HG03060 (cell line): ENCODE measurements around the gene FLOT2.
"Not testable (repeated sequence)": the region's sequence is repeated elsewhere in the genome, so short reads cannot be mapped to it uniquely, and the experiment has no call there.

Experiments
- ATAC-seq: cut with Tn5 transposase; IDR thresholded peaks from one replicate; pipeline ENCODE4 v1.9.1; 2021; ENCODE audit warnings: low read depth, moderate number of reproducible peaks; ENCODE audit not compliant: unreplicated experiment

The FLOT2 gene

GRCh38 chr17:28853295-28853694 is 44.2 kb downstream of the FLOT2 start:
- no peak for ATAC-seq

- ATAC-seq, result no peak
Measured at GRCh38 chr17:28849281-28849680, 48.3 kb downstream of the FLOT2 start.

GRCh38 chr17:28848667-28849066 is 48.9 kb downstream of the FLOT2 start:
- ATAC-seq, result not testable (repeated sequence)

GRCh38 chr17:28846699-28847098 is 50.8 kb downstream of the FLOT2 start:
- not testable (repeated sequence) for ATAC-seq

GRCh38 chr17:28846231-28846630 is 51.3 kb downstream of the FLOT2 start:
- ATAC-seq, result no peak

- no peak for ATAC-seq
Measured at GRCh38 chr17:28843816-28844148, 53.8 kb downstream of the FLOT2 start.

- no peak for ATAC-seq
Measured at GRCh38 chr17:28842282-28843012, 55.1 kb downstream of the FLOT2 start, which contains the start of gene FAM222B. Gene FAM222B, minus strand, starts transcription at chr17:28842790. Its CDS starts 76,123 bp downstream, at chr17:28766667.

- ATAC-seq, result no peak
Measured at GRCh38 chr17:28841901-28842281, 55.6 kb downstream of the FLOT2 start.

GRCh38 chr17:28839221-28839620 is 58.3 kb downstream of the FLOT2 start:
- no peak for ATAC-seq

GRCh38 chr17:28836541-28836940 is 61.0 kb downstream of the FLOT2 start:
- not testable (repeated sequence) for ATAC-seq

GRCh38 chr17:28834420-28834819 is 63.1 kb downstream of the FLOT2 start:
- ATAC-seq, result no peak
